Left renal pelvis (tissue), 4 donors: ENCODE results near the gene LDB2. TPM values are rescaled to one million over a fixed set of nuclear protein-coding genes. Genes with fewer than 3 reads are reported as not detected.
"Not testable (repeated sequence)": the region's sequence is repeated elsewhere in the genome, so short reads cannot be mapped to it uniquely, and the experiment has no call there.

ENCODE experiments used
- DNase-seq, 4 donors: peaks; one replicate each; pipeline ENCODE4 v3.0.0-alpha.2; 2013; ENCODE audit warnings: low read depth in 4 of 4, low spot score in 3 of 4
- polyA plus RNA-seq, 4 donors: library from polyadenylated mRNA; unstranded; fragments of 120-200 nt; gene quantifications; one replicate each; pipeline ENCODE4 v1.2.1, GENCODE V29; 2013; ENCODE audit not compliant: insufficient read length in 4 of 4

The LDB2 gene
- polyA plus RNA-seq, result 100 to 1,000 TPM in 2 of 4 donors, 10 to 100 TPM in 2; 83.1 to 249 (median 108) TPM

- peak in 3 of 4 donors; percentile 72 to 85 (median 82) for DNase-seq
Observed at GRCh38 chr4:16897991-16898827, at the start of gene LDB2. Gene LDB2 (minus strand): TSS chr4:16898645.

GRCh38 chr4:16942491-16942890 is 44.0 kb upstream of the LDB2 start:
- DNase-seq, result no peak

- DNase-seq, result no peak
Observed at GRCh38 chr4:16939178-16939577, 40.7 kb upstream of the LDB2 start.

GRCh38 chr4:16938512-16939040 is 40.1 kb upstream of the LDB2 start:
- DNase-seq, result no peak

GRCh38 chr4:16931339-16932305 is 33.2 kb upstream of the LDB2 start:
- no peak for DNase-seq

- no peak for DNase-seq
Observed at GRCh38 chr4:16926214-16926613, 27.8 kb upstream of the LDB2 start.

GRCh38 chr4:16918716-16919115 is 20.3 kb upstream of the LDB2 start:
- not testable (repeated sequence) for DNase-seq

- no peak for DNase-seq
Observed at GRCh38 chr4:16916719-16917337, 18.4 kb upstream of the LDB2 start.

GRCh38 chr4:16916031-16916430 is 17.6 kb upstream of the LDB2 start:
- no peak for DNase-seq

GRCh38 chr4:16914208-16914607 is 15.8 kb upstream of the LDB2 start:
- DNase-seq, result no peak

- no peak for DNase-seq
Observed at GRCh38 chr4:16912896-16913295, 14.5 kb upstream of the LDB2 start.

- DNase-seq, result no peak
Observed at GRCh38 chr4:16909281-16909680, 10.8 kb upstream of the LDB2 start.

- DNase-seq, result no peak
Observed at GRCh38 chr4:16908377-16909021, 10.1 kb upstream of the LDB2 start.

GRCh38 chr4:16900325-16900724 is 1.9 kb upstream of the LDB2 start:
- DNase-seq, result no peak

- no peak for DNase-seq
Observed at GRCh38 chr4:16896881-16897750, 1.3 kb downstream of the LDB2 start.

- DNase-seq, result no peak
Observed at GRCh38 chr4:16894406-16894805, 4.0 kb downstream of the LDB2 start.

- no peak for DNase-seq
Observed at GRCh38 chr4:16893141-16893651, 5.2 kb downstream of the LDB2 start.

- no peak for DNase-seq
Observed at GRCh38 chr4:16890651-16891050, 7.8 kb downstream of the LDB2 start.

GRCh38 chr4:16889945-16890344 is 8.5 kb downstream of the LDB2 start:
- DNase-seq, result no peak
